HepG2 (cell line): Measurements from ENCODE around the gene NAA38. TPM values are rescaled to one million over a fixed set of nuclear protein-coding genes. Genes with fewer than 3 reads are reported as not detected.

Source experiments
- ATF1 ChIP-seq: IDR thresholded peaks from 2 replicates; pipeline ENCODE4 v1.6.1; 2016; ENCODE audit warnings: mild to moderate bottlenecking, control low read depth
- CREB1 ChIP-seq, 2 experiments: fragments of 450-650 bp in 1 of 2; IDR thresholded peaks; 2 replicates each; pipeline ENCODE4 v1.6.1; 2016 to 2017; ENCODE audit warnings: control low read depth in 1 of 2, mild to moderate bottlenecking in 1 of 2, missing compliant biosample characterization in 1 of 2, missing genetic modification characterization in 1 of 2
- HHEX ChIP-seq: IDR thresholded peaks from 2 replicates; pipeline ENCODE4 v1.6.1; 2016; ENCODE audit warnings: control low read depth
- HMGXB3 ChIP-seq: sonication (generic); formaldehyde crosslinking; IDR thresholded peaks from 2 replicates; pipeline ENCODE4 v1.4.0; 2020; ENCODE audit warnings: missing genetic modification reagents, borderline replicate concordance
- MXD3 ChIP-seq: IDR thresholded peaks from 2 replicates; pipeline ENCODE4 v1.6.1; 2016; ENCODE audit warnings: mild to moderate bottlenecking, missing biosample characterization, missing genetic modification reagents
- NONO ChIP-seq, 2 experiments: fragments of 450-650 bp in 1 of 2; sonication (generic) in 1 of 2; formaldehyde crosslinking in 1 of 2; IDR thresholded peaks in 1 of 2; conservative IDR thresholded peaks in 1 of 2; 2 replicates each; pipeline versions ENCODE4 v1.6.1 to v1.8.0; 2017 to 2022; ENCODE audit warnings: mild to moderate bottlenecking in 1 of 2, missing genetic modification reagents in 1 of 2, moderate library complexity in 1 of 2
- RERE ChIP-seq: IDR thresholded peaks from 2 replicates; pipeline ENCODE4 v1.6.1; 2016; ENCODE audit warnings: low read depth, missing genetic modification reagents, missing compliant biosample characterization
- XBP1 ChIP-seq: sonication (generic); formaldehyde crosslinking; IDR thresholded peaks from 2 replicates; pipeline ENCODE4 v1.5.0; 2020; ENCODE audit warnings: missing genetic modification reagents
- ZNF484 ChIP-seq: sonication (generic); formaldehyde crosslinking; IDR thresholded peaks from 2 replicates; pipeline ENCODE4 v1.5.1; 2020; ENCODE audit warnings: mild to moderate bottlenecking, low read depth, missing genetic modification reagents, borderline replicate concordance
- ZNF580 ChIP-seq: IDR thresholded peaks from 2 replicates; pipeline ENCODE4 v1.6.1; 2016; ENCODE audit warnings: low read depth, borderline replicate concordance
- ZNF687 ChIP-seq: sonication (generic); formaldehyde crosslinking; IDR thresholded peaks from 2 replicates; pipeline ENCODE4 v1.5.1; 2020; ENCODE audit warnings: mild to moderate bottlenecking, missing genetic modification reagents, moderate library complexity
- ZNF788 ChIP-seq: sonication (generic); formaldehyde crosslinking; IDR thresholded peaks from 2 replicates; pipeline ENCODE4 v1.5.0; 2020; ENCODE audit warnings: mild to moderate bottlenecking, missing genetic modification reagents, borderline replicate concordance
- polyA plus RNA-seq, 8 experiments: library from polyadenylated mRNA; depleted of rRNA in 3 of 8; stranded (reverse) in 7 of 8; unstranded in 1 of 8; fragments of >200 nt; fragmentation: Illumina TruSeq in 4 of 8; extraction: Trizol in 4 of 8; gene quantifications; 2 replicates each; pipeline versions ENCODE4 v1.2.1 to v1.2.3, GENCODE V29; 2011 to 2016; ENCODE audit warnings: low read depth in 4 of 8, missing spikeins in 1 of 8, mixed read lengths in 1 of 8; ENCODE audit not compliant: insufficient read depth in 1 of 8
- total RNA-seq, 5 experiments: library from RNA; depleted of rRNA; stranded (reverse); fragments of >200 nt; fragmentation: Illumina TruSeq; extraction: Trizol; gene quantifications; 2 replicates each; pipeline ENCODE4 v1.2.3, GENCODE V29; 2016; ENCODE audit warnings: low read depth in 1 of 5

Gene NAA38
- total and polyA plus RNA-seq, 2 of the 13 experiments (the other 11 are each of a cell fraction or from before 2014, with no cell fraction given): 46.9 to 91.6 TPM

GRCh38 chr17:7833011-7833794 is 24.2 kb downstream of the NAA38 start (continued):
- TF ChIP-seq ZNF687 (CRISPR knock-in tag) (peak; percentile 56), ATF1 (CRISPR knock-in tag) (no peak), ZNF788 (CRISPR knock-in tag) (0 out of 2 replicates have a peak, but pooled peaks have one; percentile 15), XBP1 (CRISPR knock-in tag) (no peak), HMGXB3 (CRISPR knock-in tag) (no peak), RERE (CRISPR knock-in tag) (no peak), ZNF580 (CRISPR knock-in tag) (no peak), HHEX (CRISPR knock-in tag) (no peak), CREB1 (IDR thresholded peaks at IDR 0.05) (no peak), CREB1 (CRISPR knock-in tag; IDR thresholded peaks at IDR 0.05) (no peak), NONO (IDR thresholded peaks at IDR 0.05) (no peak), NONO (CRISPR knock-in tag; conservative IDR thresholded peaks at IDR 0.05) (no peak), ZNF484 (no peak), MXD3 (CRISPR knock-in tag) (no peak)
